Loucy (cell line): ENCODE measurements around the gene PRR23E.

Experiments used
- EZH2phosphoT487 ChIP-seq: fragments of 200-600 bp; IDR thresholded peaks from 2 replicates; pipeline ENCODE4 v1.6.1; 2018; ENCODE audit warnings: antibody characterized with exemption, mild to moderate bottlenecking, moderate library complexity, borderline replicate concordance
- TF ChIP-seq, protein P1 (sequence below): fragments of 200-600 bp; sonication (generic); conservative IDR thresholded peaks from 2 replicates; pipeline ENCODE4 v1.5.1; 2014; ENCODE audit warnings: mild to moderate bottlenecking, antibody characterized with exemption, low read length

DNA sequence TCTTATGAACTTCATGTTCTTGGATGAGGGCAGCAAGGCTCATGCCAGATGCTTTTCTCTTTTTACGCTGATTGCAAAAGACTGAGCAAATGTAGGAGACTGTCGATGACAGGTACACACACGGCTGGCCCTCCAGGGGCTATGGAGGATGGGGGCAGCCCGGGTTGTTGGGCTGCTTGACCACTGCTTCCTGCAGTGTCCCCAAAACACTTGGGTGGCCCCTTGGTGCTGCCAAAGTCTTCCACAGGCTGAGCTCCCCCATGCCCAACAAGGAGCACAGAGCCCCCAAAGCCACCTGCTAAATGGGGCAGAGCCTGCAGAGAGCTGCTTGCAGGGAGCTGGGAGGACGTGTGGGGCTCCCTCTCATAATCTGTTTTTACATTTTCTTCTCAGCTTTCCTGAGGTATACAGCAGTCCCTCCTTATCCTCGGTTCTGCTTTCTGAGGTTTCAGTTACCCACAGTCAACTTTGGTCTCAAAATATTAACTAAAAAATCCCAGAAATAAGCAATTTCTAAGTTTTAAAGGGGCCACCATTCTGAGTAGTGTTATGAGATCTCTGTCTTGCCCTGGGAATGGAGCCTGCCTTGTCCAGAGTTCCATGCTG is 7.3 kb downstream of the PRR23E start:
- TF ChIP-seq, protein P1, sequence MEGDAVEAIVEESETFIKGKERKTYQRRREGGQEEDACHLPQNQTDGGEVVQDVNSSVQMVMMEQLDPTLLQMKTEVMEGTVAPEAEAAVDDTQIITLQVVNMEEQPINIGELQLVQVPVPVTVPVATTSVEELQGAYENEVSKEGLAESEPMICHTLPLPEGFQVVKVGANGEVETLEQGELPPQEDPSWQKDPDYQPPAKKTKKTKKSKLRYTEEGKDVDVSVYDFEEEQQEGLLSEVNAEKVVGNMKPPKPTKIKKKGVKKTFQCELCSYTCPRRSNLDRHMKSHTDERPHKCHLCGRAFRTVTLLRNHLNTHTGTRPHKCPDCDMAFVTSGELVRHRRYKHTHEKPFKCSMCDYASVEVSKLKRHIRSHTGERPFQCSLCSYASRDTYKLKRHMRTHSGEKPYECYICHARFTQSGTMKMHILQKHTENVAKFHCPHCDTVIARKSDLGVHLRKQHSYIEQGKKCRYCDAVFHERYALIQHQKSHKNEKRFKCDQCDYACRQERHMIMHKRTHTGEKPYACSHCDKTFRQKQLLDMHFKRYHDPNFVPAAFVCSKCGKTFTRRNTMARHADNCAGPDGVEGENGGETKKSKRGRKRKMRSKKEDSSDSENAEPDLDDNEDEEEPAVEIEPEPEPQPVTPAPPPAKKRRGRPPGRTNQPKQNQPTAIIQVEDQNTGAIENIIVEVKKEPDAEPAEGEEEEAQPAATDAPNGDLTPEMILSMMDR = no peak
- TF ChIP-seq EZH2phosphoT487 = no peak
